GM06990 (cell line): ENCODE measurements around the gene CACNA1B.
"Not testable (repeated sequence)": the region's sequence is repeated elsewhere in the genome, so short reads cannot be mapped to it uniquely, and the experiment has no call there.

Source experiments
- DNase-seq: peaks from one replicate; pipeline ENCODE4 v3.0.0-alpha.2; 2011; ENCODE audit not compliant: insufficient read length; ENCODE audit errors: extremely low read depth
- H3K27me3 ChIP-seq: replicated peaks from 2 replicates; pipeline ENCODE4 v1.6.0; 2011; ENCODE audit warnings: low read length; ENCODE audit not compliant: control insufficient read depth, insufficient read depth
- H3K36me3 ChIP-seq: 2 replicates; pipeline ENCODE4 v1.5.1; 2011; ENCODE audit warnings: low read length; ENCODE audit not compliant: control insufficient read depth, insufficient read depth
- H3K4me3 ChIP-seq: replicated peaks from 2 replicates; pipeline ENCODE4 v1.5.1; 2011; ENCODE audit warnings: low read depth, mild to moderate bottlenecking, control low read depth, low read length
- TF ChIP-seq, protein P1 (sequence below): IDR thresholded peaks from 2 replicates; pipeline ENCODE4 v1.5.1; 2011; ENCODE audit warnings: low read length, control low read depth, mild to moderate bottlenecking, inconsistent platforms; ENCODE audit not compliant: insufficient read depth, poor library complexity, severe bottlenecking

Gene CACNA1B

GRCh38 chr9:138082918-138083636, 205.5 kb downstream of the CACNA1B start:
- no peaks in the 10 kb centered on the region for H3K36me3 ChIP-seq
- no peak for DNase-seq
- no peak overlapping the region for H3K4me3 ChIP-seq
- TF ChIP-seq, protein P1, sequence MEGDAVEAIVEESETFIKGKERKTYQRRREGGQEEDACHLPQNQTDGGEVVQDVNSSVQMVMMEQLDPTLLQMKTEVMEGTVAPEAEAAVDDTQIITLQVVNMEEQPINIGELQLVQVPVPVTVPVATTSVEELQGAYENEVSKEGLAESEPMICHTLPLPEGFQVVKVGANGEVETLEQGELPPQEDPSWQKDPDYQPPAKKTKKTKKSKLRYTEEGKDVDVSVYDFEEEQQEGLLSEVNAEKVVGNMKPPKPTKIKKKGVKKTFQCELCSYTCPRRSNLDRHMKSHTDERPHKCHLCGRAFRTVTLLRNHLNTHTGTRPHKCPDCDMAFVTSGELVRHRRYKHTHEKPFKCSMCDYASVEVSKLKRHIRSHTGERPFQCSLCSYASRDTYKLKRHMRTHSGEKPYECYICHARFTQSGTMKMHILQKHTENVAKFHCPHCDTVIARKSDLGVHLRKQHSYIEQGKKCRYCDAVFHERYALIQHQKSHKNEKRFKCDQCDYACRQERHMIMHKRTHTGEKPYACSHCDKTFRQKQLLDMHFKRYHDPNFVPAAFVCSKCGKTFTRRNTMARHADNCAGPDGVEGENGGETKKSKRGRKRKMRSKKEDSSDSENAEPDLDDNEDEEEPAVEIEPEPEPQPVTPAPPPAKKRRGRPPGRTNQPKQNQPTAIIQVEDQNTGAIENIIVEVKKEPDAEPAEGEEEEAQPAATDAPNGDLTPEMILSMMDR = no peak
- H3K27me3 ChIP-seq = no peaks in the 10 kb centered on the region

GRCh38 chr9:138083873-138084272, 206.3 kb downstream of the CACNA1B start:
- TF ChIP-seq, protein P1 = no peak

GRCh38 chr9:138085568-138085967, 208.0 kb downstream of the CACNA1B start:
- no peaks in the 10 kb centered on the region for H3K36me3 ChIP-seq
- no peaks in the 10 kb centered on the region for H3K27me3 ChIP-seq
- TF ChIP-seq, protein P1 = no peak
- no peak for DNase-seq
- H3K4me3 ChIP-seq = no peak overlapping the region

More at GRCh38 chr9:138083873-138084272, 206.3 kb downstream of the CACNA1B start:
- DNase-seq = no peak
- no peak overlapping the region for H3K4me3 ChIP-seq
- H3K27me3 ChIP-seq = no peaks in the 10 kb centered on the region
- no peaks in the 10 kb centered on the region for H3K36me3 ChIP-seq

GRCh38 chr9:138092057-138092456, 214.5 kb downstream of the CACNA1B start:
- H3K36me3 ChIP-seq, DNase-seq, H3K4me3 ChIP-seq, H3K27me3 ChIP-seq: not testable (repeated sequence)

GRCh38 chr9:138094028-138094427, 216.4 kb downstream of the CACNA1B start:
- H3K27me3 ChIP-seq = no peaks in the 10 kb centered on the region
- H3K4me3 ChIP-seq = no peak overlapping the region
- TF ChIP-seq, protein P1 = no peak
- DNase-seq = no peak
- H3K36me3 ChIP-seq = no peaks in the 10 kb centered on the region

DNA sequence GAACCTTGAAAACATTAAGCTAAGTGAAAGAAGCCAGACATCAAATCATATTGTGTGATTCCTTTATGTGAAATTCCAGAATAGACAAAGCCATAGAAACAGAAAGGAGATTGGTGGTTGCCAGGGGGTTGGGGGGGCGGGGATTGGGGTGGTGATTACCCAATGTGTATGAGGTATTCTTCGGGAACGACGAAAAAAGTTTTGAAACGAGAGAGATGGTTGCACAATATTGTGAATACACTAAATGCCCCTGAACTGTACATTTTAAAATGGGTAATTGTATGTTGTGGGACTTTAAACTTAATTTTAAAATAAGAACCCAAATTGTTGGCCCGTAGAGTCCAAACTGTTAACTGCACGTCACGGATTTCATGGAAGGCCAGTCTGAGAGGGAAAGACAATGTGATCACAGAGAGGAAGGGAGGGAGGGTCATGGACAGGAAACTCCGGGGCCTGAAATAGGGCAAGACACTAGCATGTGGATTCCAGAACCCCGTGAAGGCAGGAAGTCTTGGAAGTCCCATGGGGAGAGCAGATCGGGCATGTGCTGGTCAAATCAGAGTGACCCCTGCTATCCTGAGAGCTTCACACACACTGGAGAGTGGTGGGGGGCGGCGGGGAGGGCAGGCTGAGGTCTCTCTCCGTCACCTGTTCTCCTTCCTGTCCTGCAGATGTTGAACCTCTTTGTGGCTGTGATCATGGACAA, 218.4 kb downstream of the CACNA1B start:
- Histone ChIP-seq H3K27me3 (no peaks in the 10 kb centered on the region), H3K36me3 (no peaks in the 10 kb centered on the region), H3K4me3 (no peak overlapping the region)
- TF ChIP-seq, protein P1 = no peak
- no peak for DNase-seq
